ENCODE results near the gene MYH4.

MYH4 gene

DNA sequence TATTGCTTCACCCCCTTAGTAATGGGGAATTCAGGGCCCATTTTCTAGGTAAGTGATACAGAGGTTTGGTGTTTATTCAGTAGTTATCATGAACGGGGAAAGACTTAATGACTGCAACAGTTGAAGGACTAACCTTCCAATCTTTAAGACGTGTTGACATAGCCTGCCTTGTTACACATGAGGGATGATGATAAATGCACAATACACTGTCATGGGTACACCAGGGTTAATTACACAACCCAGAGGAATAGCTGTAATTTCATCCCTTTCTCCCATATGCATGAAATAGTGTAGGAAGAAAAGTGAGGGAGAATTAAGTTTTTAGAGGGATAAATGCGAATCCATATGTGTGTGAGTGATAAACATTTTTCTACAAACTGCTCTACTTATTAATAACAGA lies 10.7 kb downstream of the MYH4 start:
- no peaks in the 10 kb centered on the region for H3K36me3 ChIP-seq (ENCODE audit: low read depth)
- H3K4me1 ChIP-seq (ENCODE audit: insufficient read depth, poor library complexity, severe bottlenecking) = no peaks in the 10 kb centered on the region
- H3K4me3 ChIP-seq (ENCODE audit: severe bottlenecking) = no peak overlapping the region
- H3K27ac ChIP-seq (ENCODE audit: poor library complexity, severe bottlenecking) = no peak overlapping the region
- no peak for TF ChIP-seq CTCF (IDR thresholded peaks at IDR 0.05; ENCODE audit: poor library complexity, severe bottlenecking)
- no peak for DNase-seq (ENCODE audit: low spot score)
- no peaks in the 10 kb centered on the region for H3K9me3 ChIP-seq (ENCODE audit: severe bottlenecking)
- peaks cover 12% of the 10 kb centered on the region for H3K27me3 ChIP-seq (ENCODE audit: insufficient read depth, poor library complexity, severe bottlenecking)
- no peak for ATAC-seq (ENCODE audit: low read depth)

DNA sequence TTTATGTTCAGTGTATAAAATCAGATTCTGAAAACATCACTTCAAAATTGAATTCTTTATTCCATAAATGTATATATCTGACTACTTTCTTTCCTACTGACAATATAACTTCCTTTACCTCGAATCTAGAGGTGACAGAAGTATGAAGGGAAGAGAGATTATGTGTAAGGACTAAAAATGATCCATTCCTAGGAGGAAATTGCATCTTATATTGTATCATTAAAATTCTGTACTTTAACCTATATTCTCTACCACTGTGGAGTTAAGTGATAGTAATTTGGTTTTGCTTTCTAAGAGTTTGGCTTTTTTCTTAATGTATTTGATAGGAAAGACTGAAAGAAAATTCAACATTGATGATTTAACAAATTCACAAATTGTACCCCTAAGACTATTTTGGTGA lies 11.4 kb downstream of the MYH4 start:
- H3K4me3 ChIP-seq (ENCODE audit: severe bottlenecking) = no peak overlapping the region
- TF ChIP-seq CTCF (IDR thresholded peaks at IDR 0.05; ENCODE audit: poor library complexity, severe bottlenecking) = no peak
- H3K4me1 ChIP-seq (ENCODE audit: insufficient read depth, poor library complexity, severe bottlenecking) = no peaks in the 10 kb centered on the region
- H3K27me3 ChIP-seq (ENCODE audit: insufficient read depth, poor library complexity, severe bottlenecking) = peaks cover 8% of the 10 kb centered on the region
- no peak for ATAC-seq (ENCODE audit: low read depth)
- H3K9me3 ChIP-seq (ENCODE audit: severe bottlenecking) = no peaks in the 10 kb centered on the region
- H3K36me3 ChIP-seq (ENCODE audit: low read depth) = no peaks in the 10 kb centered on the region
- no peak overlapping the region for H3K27ac ChIP-seq (ENCODE audit: poor library complexity, severe bottlenecking)
- no peak for DNase-seq (ENCODE audit: low spot score)

GRCh38 chr17:10447026-10447931 lies 22.1 kb downstream of the MYH4 start:
- no peaks in the 10 kb centered on the region for H3K4me1 ChIP-seq (ENCODE audit: insufficient read depth, poor library complexity, severe bottlenecking)
- no peaks in the 10 kb centered on the region for H3K36me3 ChIP-seq (ENCODE audit: low read depth)
- peaks cover 45% of the 10 kb centered on the region for H3K27me3 ChIP-seq (ENCODE audit: insufficient read depth, poor library complexity, severe bottlenecking)
- TF ChIP-seq CTCF (IDR thresholded peaks at IDR 0.05; ENCODE audit: poor library complexity, severe bottlenecking) = no peak
- DNase-seq (ENCODE audit: low spot score) (no peak), ATAC-seq (ENCODE audit: low read depth) (no peak)
- H3K4me3 ChIP-seq (ENCODE audit: severe bottlenecking) = no peak overlapping the region
- no peak overlapping the region for H3K27ac ChIP-seq (ENCODE audit: poor library complexity, severe bottlenecking)
- H3K9me3 ChIP-seq (ENCODE audit: severe bottlenecking) = no peaks in the 10 kb centered on the region

GRCh38 chr17:10439816-10440215 lies 29.5 kb downstream of the MYH4 start:
- H3K4me3 ChIP-seq (ENCODE audit: severe bottlenecking) = no peak overlapping the region
- H3K27me3 ChIP-seq (ENCODE audit: insufficient read depth, poor library complexity, severe bottlenecking) = peaks cover 26% of the 10 kb centered on the region
- DNase-seq (ENCODE audit: low spot score) (no peak), ATAC-seq (ENCODE audit: low read depth) (no peak)
- H3K9me3 ChIP-seq (ENCODE audit: severe bottlenecking) = no peaks in the 10 kb centered on the region
- no peaks in the 10 kb centered on the region for H3K36me3 ChIP-seq (ENCODE audit: low read depth)
- H3K4me1 ChIP-seq (ENCODE audit: insufficient read depth, poor library complexity, severe bottlenecking) = no peaks in the 10 kb centered on the region
- H3K27ac ChIP-seq (ENCODE audit: poor library complexity, severe bottlenecking) = no peak overlapping the region
- no peak for TF ChIP-seq CTCF (IDR thresholded peaks at IDR 0.05; ENCODE audit: poor library complexity, severe bottlenecking)

GRCh38 chr17:10435096-10435495 lies 34.3 kb downstream of the MYH4 start:
- no peak for TF ChIP-seq CTCF (IDR thresholded peaks at IDR 0.05; ENCODE audit: poor library complexity, severe bottlenecking)
- no peak overlapping the region for H3K27ac ChIP-seq (ENCODE audit: poor library complexity, severe bottlenecking)
- H3K9me3 ChIP-seq (ENCODE audit: severe bottlenecking) = no peaks in the 10 kb centered on the region
- no peak overlapping the region for H3K4me3 ChIP-seq (ENCODE audit: severe bottlenecking)
- H3K27me3 ChIP-seq (ENCODE audit: insufficient read depth, poor library complexity, severe bottlenecking) = no peaks in the 10 kb centered on the region
- no peak for DNase-seq (ENCODE audit: low spot score)
- no peak for ATAC-seq (ENCODE audit: low read depth)
- no peaks in the 10 kb centered on the region for H3K4me1 ChIP-seq (ENCODE audit: insufficient read depth, poor library complexity, severe bottlenecking)
- no peaks in the 10 kb centered on the region for H3K36me3 ChIP-seq (ENCODE audit: low read depth)
